ENCODE data around the gene MAP4K4. TPM values are rescaled to one million over a fixed set of nuclear protein-coding genes. Genes with fewer than 3 reads are reported as not detected.

The MAP4K4 gene
- total RNA-seq, 1 experiment from 2014 or later: 132 TPM

GRCh38 chr2:101872480-101872879 is 175.0 kb downstream of the MAP4K4 start:
- H3K14ac ChIP-seq (ENCODE audit: insufficient read depth, low read length): no peak overlapping the region
- no peak overlapping the region for H3K23ac ChIP-seq (ENCODE audit: insufficient read length, low read depth, low read length)
- H3K4me1 ChIP-seq (ENCODE audit: insufficient read depth, low read length): no peaks in the 10 kb centered on the region
- peaks cover 45 to 90% (median 87%) of the 10 kb centered on the region in 3 experiments; a peak in 6 of 7 replicates for H3K36me3 Mint-ChIP-seq (ENCODE audit: insufficient read depth in 1 of 3, low read depth in 3 of 3)
- no peak overlapping the region for H2AK5ac ChIP-seq (ENCODE audit: insufficient read length, low read length)
- no peaks in the 10 kb centered on the region for H4K20me1 ChIP-seq (ENCODE audit: control insufficient read depth, insufficient read depth, insufficient read length)
- H3K27me3 Mint-ChIP-seq (ENCODE audit: low read depth): no peaks in the 10 kb centered on the region
- no peak overlapping the region for H3K56ac ChIP-seq (ENCODE audit: insufficient read length, low read depth, low read length)
- no peaks in the 10 kb centered on the region for H3K79me1 ChIP-seq (ENCODE audit: insufficient read depth, low read depth, low read length, poor library complexity, severe bottlenecking)
- no peak overlapping the region for H4K5ac ChIP-seq (ENCODE audit: insufficient read length, low read depth, low read length)
- H2AFZ ChIP-seq (ENCODE audit: low read length): no peak overlapping the region
- H2BK15ac ChIP-seq (ENCODE audit: low read depth, low read length): no peak overlapping the region
- no peaks in the 10 kb centered on the region; the same call in 1 of the 2 replicates for H3K79me2 ChIP-seq (ENCODE audit: insufficient read depth, low read length)
- no peak overlapping the region for H2BK12ac ChIP-seq (ENCODE audit: insufficient read length, low read depth, low read length)
- no peaks in the 10 kb centered on the region for H3K27me3 ChIP-seq (ENCODE audit: insufficient read depth, low read length)
- peaks cover 13% of the 10 kb centered on the region in 2 experiments; a peak in 3 of 4 replicates for H3K4me1 Mint-ChIP-seq
- H3K4me2 ChIP-seq (ENCODE audit: insufficient read depth, insufficient read length, low read length): no peak overlapping the region
- no peak for DNase-seq
- no peaks in the 10 kb centered on the region for H3K23me2 ChIP-seq (ENCODE audit: insufficient read length, low read depth, low read length, poor library complexity, severe bottlenecking)
- H3K9ac ChIP-seq (ENCODE audit: extremely low read depth, insufficient read length, low read length): no peak overlapping the region
- H3K18ac ChIP-seq (ENCODE audit: insufficient read length, low read depth, low read length): no peak overlapping the region
- H4K91ac ChIP-seq (ENCODE audit: insufficient read length, low read depth, low read length): no peak overlapping the region
- H4K8ac ChIP-seq (replicated peaks; ENCODE audit: insufficient read length, low read depth, low read length): no peak overlapping the region
- no peaks in the 10 kb centered on the region for H3K9me3 Mint-ChIP-seq
- peak overlapping the region in 2 of 3 experiments; percentile 42 to 66; a peak in 2 of 7 replicates for H3K27ac Mint-ChIP-seq
- H2BK5ac ChIP-seq (ENCODE audit: insufficient read length, low read length): no peak overlapping the region
- H3K9me3 ChIP-seq (ENCODE audit: control insufficient read depth, low read depth, low read length): no peaks in the 10 kb centered on the region
- H3K27ac ChIP-seq (ENCODE audit: insufficient read length, low read depth, low read length): no peak overlapping the region
- H2BK20ac ChIP-seq (ENCODE audit: low read depth, low read length, poor library complexity, severe bottlenecking): no peak overlapping the region
- no peak overlapping the region for H3K4me3 Mint-ChIP-seq
- no peak overlapping the region for H3T11ph ChIP-seq (ENCODE audit: low read length)
- TF ChIP-seq CTCF (conservative IDR thresholded peaks at IDR 0.05): no peak
- no peak overlapping the region for H3K4ac ChIP-seq (ENCODE audit: low read depth, low read length)
- H2BK120ac ChIP-seq (ENCODE audit: low read depth, low read length, poor library complexity, severe bottlenecking): no peak overlapping the region
- no CpG with 5 or more reads among the region's 3 CpGs for WGBS (ENCODE audit: extremely low coverage, insufficient read length, low lambda C conversion rate)

All from H9 (cell line).